ENCODE results near the gene CALHM1.
"Not testable (repeated sequence)": the region's sequence is repeated elsewhere in the genome, so short reads cannot be mapped to it uniquely, and the experiment has no call there.

CALHM1 gene

GRCh38 chr10:103429647-103430046 lies 29.1 kb downstream of the CALHM1 start:
- DNase-seq (ENCODE audit: low spot score) = no peak

GRCh38 chr10:103428989-103429643 lies 29.6 kb downstream of the CALHM1 start:
- DNase-seq (ENCODE audit: low spot score) = no peak

GRCh38 chr10:103427866-103428265 lies 30.8 kb downstream of the CALHM1 start:
- DNase-seq (ENCODE audit: low spot score) = no peak

- no peak for DNase-seq (ENCODE audit: low spot score)
Observed at GRCh38 chr10:103423748-103424147, 35.0 kb downstream of the CALHM1 start.

GRCh38 chr10:103419101-103419500 lies 39.6 kb downstream of the CALHM1 start:
- DNase-seq (ENCODE audit: low spot score) = no peak

- DNase-seq (ENCODE audit: low spot score) = no peak
Observed at GRCh38 chr10:103417601-103418000, 41.1 kb downstream of the CALHM1 start.

GRCh38 chr10:103417148-103417469 lies 41.6 kb downstream of the CALHM1 start:
- DNase-seq (ENCODE audit: low spot score) = not testable (repeated sequence)

- no peak for DNase-seq (ENCODE audit: low spot score)
Observed at GRCh38 chr10:103416436-103417147, 42.1 kb downstream of the CALHM1 start.

- DNase-seq (ENCODE audit: low spot score) = no peak
Observed at GRCh38 chr10:103415581-103415980, 43.1 kb downstream of the CALHM1 start.

GRCh38 chr10:103413564-103413963 lies 45.1 kb downstream of the CALHM1 start:
- DNase-seq (ENCODE audit: low spot score) = no peak
